ENCODE results near the gene SLC6A7.

SLC6A7 gene

GRCh38 chr5:150241298-150242160 is 51.7 kb downstream of the SLC6A7 start:
- no peak overlapping the region for H2BK5ac ChIP-seq (ENCODE audit: low read depth, low read length, poor library complexity, severe bottlenecking)

GRCh38 chr5:150242251-150242894 is 52.5 kb downstream of the SLC6A7 start:
- H3K23ac ChIP-seq (ENCODE audit: low read length in 2 of 2), result no peak overlapping the region
- H3K4ac ChIP-seq (ENCODE audit: low read depth in 1 of 2, low read length in 2 of 2), result no peak overlapping the region
- no peak overlapping the region for H2BK12ac ChIP-seq (ENCODE audit: low read length in 2 of 2)
- H4K91ac ChIP-seq (ENCODE audit: low read length), result no peak overlapping the region
- no peak overlapping the region for H2BK120ac ChIP-seq (ENCODE audit: low read depth, low read length)
- DNase-seq, result no peak
- H3K4me1 ChIP-seq (ENCODE audit: control insufficient read depth, insufficient read depth, low read depth, low read length), result peaks cover 9% of the 10 kb centered on the region
- no peaks in the 10 kb centered on the region for H3K9me3 ChIP-seq (ENCODE audit: control insufficient read depth, low read length)
- no peaks in the 10 kb centered on the region for H3K27me3 ChIP-seq (ENCODE audit: control insufficient read depth in 1 of 2, insufficient read depth in 1 of 2, low read length in 2 of 2)
- H3K4me2 ChIP-seq (ENCODE audit: low read length, poor library complexity, severe bottlenecking), result no peak overlapping the region
- peaks cover 0 to 17% of the 10 kb centered on the region in 2 experiments for H3K36me3 ChIP-seq (ENCODE audit: control insufficient read depth in 1 of 2, insufficient read depth in 2 of 2, low read depth in 1 of 2, low read length in 2 of 2)
- no peak overlapping the region for H3K4me3 ChIP-seq (ENCODE audit: insufficient read depth in 1 of 2, low read depth in 1 of 2, low read length in 2 of 2)
- H3K14ac ChIP-seq (ENCODE audit: low read length in 2 of 2), result no peak overlapping the region
- no peak overlapping the region for H2AK5ac ChIP-seq (ENCODE audit: low read length, severe bottlenecking)
- H3K27ac ChIP-seq (ENCODE audit: low read length, poor library complexity, severe bottlenecking), result no peak overlapping the region
- whole genome bisulfite sequencing, result 85% methylated on average over 10 of the region's 11 CpGs
- no peak overlapping the region for H2BK15ac ChIP-seq (ENCODE audit: low read depth, poor library complexity, severe bottlenecking)
- H4K8ac ChIP-seq (ENCODE audit: low read length), result no peak overlapping the region
- H2AFZ ChIP-seq (ENCODE audit: low read depth, low read length), result no peak overlapping the region
- no peaks in the 10 kb centered on the region for H3K79me1 ChIP-seq (replicated peaks; ENCODE audit: low read length, poor library complexity, severe bottlenecking)
- H3K18ac ChIP-seq (ENCODE audit: low read depth in 1 of 2, low read length in 2 of 2), result no peak overlapping the region
- H2BK5ac ChIP-seq (ENCODE audit: low read depth, low read length, poor library complexity, severe bottlenecking), result no peak overlapping the region
- H3K9ac ChIP-seq (ENCODE audit: low read length), result no peak overlapping the region

More at GRCh38 chr5:150241298-150242160, 51.7 kb downstream of the SLC6A7 start:
- WGBS, result 63% methylated on average over 13 of the region's 14 CpGs
- H3K4ac ChIP-seq (ENCODE audit: low read depth in 1 of 2, low read length in 2 of 2), result no peak overlapping the region
- H2AFZ ChIP-seq (ENCODE audit: low read depth, low read length), result no peak overlapping the region
- no peak overlapping the region for H4K91ac ChIP-seq (ENCODE audit: low read length)
- no peak overlapping the region for H3K4me3 ChIP-seq (ENCODE audit: insufficient read depth in 1 of 2, low read depth in 1 of 2, low read length in 2 of 2)
- H3K18ac ChIP-seq (ENCODE audit: low read depth in 1 of 2, low read length in 2 of 2), result no peak overlapping the region
- peaks cover 9% of the 10 kb centered on the region for H3K4me1 ChIP-seq (ENCODE audit: control insufficient read depth, insufficient read depth, low read depth, low read length)
- H2BK15ac ChIP-seq (ENCODE audit: low read depth, poor library complexity, severe bottlenecking), result no peak overlapping the region
- peaks cover 0 to 19% of the 10 kb centered on the region in 2 experiments for H3K36me3 ChIP-seq (ENCODE audit: control insufficient read depth in 1 of 2, insufficient read depth in 2 of 2, low read depth in 1 of 2, low read length in 2 of 2)
- H3K9ac ChIP-seq (ENCODE audit: low read length), result no peak overlapping the region
- H3K23ac ChIP-seq (ENCODE audit: low read length in 2 of 2), result no peak overlapping the region
- no peaks in the 10 kb centered on the region for H3K9me3 ChIP-seq (ENCODE audit: control insufficient read depth, low read length)
- H4K8ac ChIP-seq (ENCODE audit: low read length), result no peak overlapping the region
- no peak overlapping the region for H3K27ac ChIP-seq (ENCODE audit: low read length, poor library complexity, severe bottlenecking)
- no peak overlapping the region for H2AK5ac ChIP-seq (ENCODE audit: low read length, severe bottlenecking)
- H2BK12ac ChIP-seq (ENCODE audit: low read length in 2 of 2), result no peak overlapping the region
- H3K79me1 ChIP-seq (replicated peaks; ENCODE audit: low read length, poor library complexity, severe bottlenecking), result no peaks in the 10 kb centered on the region
- H3K14ac ChIP-seq (ENCODE audit: low read length in 2 of 2), result peak overlapping the region in 1 of 2 experiments; percentile 69
- DNase-seq, result no peak
- H2BK120ac ChIP-seq (ENCODE audit: low read depth, low read length), result no peak overlapping the region
- no peak overlapping the region for H3K4me2 ChIP-seq (ENCODE audit: low read length, poor library complexity, severe bottlenecking)
- no peaks in the 10 kb centered on the region for H3K27me3 ChIP-seq (ENCODE audit: control insufficient read depth in 1 of 2, insufficient read depth in 1 of 2, low read length in 2 of 2)

GRCh38 chr5:150243590-150243989 is 53.7 kb downstream of the SLC6A7 start:
- WGBS, result 100% methylated on average over 2 of the region's 4 CpGs
- H3K23ac ChIP-seq (ENCODE audit: low read length in 2 of 2), result no peak overlapping the region
- H2BK5ac ChIP-seq (ENCODE audit: low read depth, low read length, poor library complexity, severe bottlenecking), result no peak overlapping the region

GRCh38 chr5:150244209-150244608 is 54.3 kb downstream of the SLC6A7 start:
- no peak overlapping the region for H3K27ac ChIP-seq (ENCODE audit: low read length, poor library complexity, severe bottlenecking)
- H2BK5ac ChIP-seq (ENCODE audit: low read depth, low read length, poor library complexity, severe bottlenecking), result no peak overlapping the region
- H3K14ac ChIP-seq (ENCODE audit: low read length in 2 of 2), result peak overlapping the region in 1 of 2 experiments; percentile 21
- H3K36me3 ChIP-seq (ENCODE audit: control insufficient read depth in 1 of 2, insufficient read depth in 2 of 2, low read depth in 1 of 2, low read length in 2 of 2), result peaks cover 0 to 19% of the 10 kb centered on the region in 2 experiments
- H4K8ac ChIP-seq (ENCODE audit: low read length), result no peak overlapping the region
- H3K4ac ChIP-seq (ENCODE audit: low read depth in 1 of 2, low read length in 2 of 2), result peak overlapping the region in 1 of 2 experiments; percentile 60
- no peak overlapping the region for H2BK120ac ChIP-seq (ENCODE audit: low read depth, low read length)
- H2BK15ac ChIP-seq (ENCODE audit: low read depth, poor library complexity, severe bottlenecking), result peak overlapping the region; percentile 34
- no peak overlapping the region for H2AK5ac ChIP-seq (ENCODE audit: low read length, severe bottlenecking)
- DNase-seq, result no peak
- peak overlapping the region; percentile 17 to 18 for H3K18ac ChIP-seq (ENCODE audit: low read depth in 1 of 2, low read length in 2 of 2)
- H2AFZ ChIP-seq (ENCODE audit: low read depth, low read length), result no peak overlapping the region
- peaks cover 9% of the 10 kb centered on the region for H3K4me1 ChIP-seq (ENCODE audit: control insufficient read depth, insufficient read depth, low read depth, low read length)
- H3K4me3 ChIP-seq (ENCODE audit: insufficient read depth in 1 of 2, low read depth in 1 of 2, low read length in 2 of 2), result no peak overlapping the region
- H3K9me3 ChIP-seq (ENCODE audit: control insufficient read depth, low read length), result no peaks in the 10 kb centered on the region
- no peaks in the 10 kb centered on the region for H3K79me1 ChIP-seq (replicated peaks; ENCODE audit: low read length, poor library complexity, severe bottlenecking)
- WGBS, result 85% methylated on average over 7 of the region's 7 CpGs
- H2BK12ac ChIP-seq (ENCODE audit: low read length in 2 of 2), result peak overlapping the region; percentile 76 to 95
- H3K23ac ChIP-seq (ENCODE audit: low read length in 2 of 2), result no peak overlapping the region
- no peak overlapping the region for H4K91ac ChIP-seq (ENCODE audit: low read length)
- no peak overlapping the region for H3K9ac ChIP-seq (ENCODE audit: low read length)
- H3K4me2 ChIP-seq (ENCODE audit: low read length, poor library complexity, severe bottlenecking), result no peak overlapping the region
- H3K27me3 ChIP-seq (ENCODE audit: control insufficient read depth in 1 of 2, insufficient read depth in 1 of 2, low read length in 2 of 2), result no peaks in the 10 kb centered on the region

More at GRCh38 chr5:150243590-150243989, 53.7 kb downstream of the SLC6A7 start:
- Histone ChIP-seq H3K4ac (ENCODE audit: low read depth in 1 of 2, low read length in 2 of 2) (no peak overlapping the region), H3K4me2 (ENCODE audit: low read length, poor library complexity, severe bottlenecking) (no peak overlapping the region), H3K9me3 (ENCODE audit: control insufficient read depth, low read length) (no peaks in the 10 kb centered on the region), H3K14ac (ENCODE audit: low read length in 2 of 2) (no peak overlapping the region), H3K27ac (ENCODE audit: low read length, poor library complexity, severe bottlenecking) (no peak overlapping the region), H3K27me3 (ENCODE audit: control insufficient read depth in 1 of 2, insufficient read depth in 1 of 2, low read length in 2 of 2) (no peaks in the 10 kb centered on the region), H3K9ac (ENCODE audit: low read length) (no peak overlapping the region), H4K8ac (ENCODE audit: low read length) (no peak overlapping the region), H2BK12ac (ENCODE audit: low read length in 2 of 2) (no peak overlapping the region), H2BK15ac (ENCODE audit: low read depth, poor library complexity, severe bottlenecking) (no peak overlapping the region), H2AFZ (ENCODE audit: low read depth, low read length) (no peak overlapping the region), H3K18ac (ENCODE audit: low read depth in 1 of 2, low read length in 2 of 2) (no peak overlapping the region), H4K91ac (ENCODE audit: low read length) (no peak overlapping the region), H3K4me3 (ENCODE audit: insufficient read depth in 1 of 2, low read depth in 1 of 2, low read length in 2 of 2) (no peak overlapping the region), H2BK120ac (ENCODE audit: low read depth, low read length) (no peak overlapping the region), H3K79me1 (replicated peaks; ENCODE audit: low read length, poor library complexity, severe bottlenecking) (no peaks in the 10 kb centered on the region), H3K36me3 (ENCODE audit: control insufficient read depth in 1 of 2, insufficient read depth in 2 of 2, low read depth in 1 of 2, low read length in 2 of 2) (peaks cover 0 to 21% of the 10 kb centered on the region in 2 experiments), H2AK5ac (ENCODE audit: low read length, severe bottlenecking) (no peak overlapping the region), H3K4me1 (ENCODE audit: control insufficient read depth, insufficient read depth, low read depth, low read length) (peaks cover 9% of the 10 kb centered on the region)
- DNase-seq, result no peak
